Keratinocyte (primary cell): ENCODE data around the gene FHIT.

ENCODE experiments used
- EZH2 ChIP-seq: IDR thresholded peaks from one replicate; pipeline ENCODE4 v1.6.1; 2012; ENCODE audit warnings: inconsistent platforms, mild to moderate bottlenecking, low read length, moderate library complexity
- TF ChIP-seq, protein P1 (sequence below), 3 experiments: IDR thresholded peaks in 1 of 3; conservative IDR thresholded peaks in 1 of 3; optimal IDR thresholded peaks in 1 of 3; 2 replicates in 2 of 3; 3 replicates in 1 of 3; pipeline versions ENCODE3 to v1.5.1; 2011; ENCODE audit warnings: low read length in 3 of 3, mild to moderate bottlenecking in 3 of 3, moderate library complexity in 2 of 3, control low read depth in 1 of 3, inconsistent platforms in 1 of 3; ENCODE audit not compliant: insufficient read depth in 2 of 3; ENCODE audit errors: extremely low read depth in 1 of 3

DNA sequence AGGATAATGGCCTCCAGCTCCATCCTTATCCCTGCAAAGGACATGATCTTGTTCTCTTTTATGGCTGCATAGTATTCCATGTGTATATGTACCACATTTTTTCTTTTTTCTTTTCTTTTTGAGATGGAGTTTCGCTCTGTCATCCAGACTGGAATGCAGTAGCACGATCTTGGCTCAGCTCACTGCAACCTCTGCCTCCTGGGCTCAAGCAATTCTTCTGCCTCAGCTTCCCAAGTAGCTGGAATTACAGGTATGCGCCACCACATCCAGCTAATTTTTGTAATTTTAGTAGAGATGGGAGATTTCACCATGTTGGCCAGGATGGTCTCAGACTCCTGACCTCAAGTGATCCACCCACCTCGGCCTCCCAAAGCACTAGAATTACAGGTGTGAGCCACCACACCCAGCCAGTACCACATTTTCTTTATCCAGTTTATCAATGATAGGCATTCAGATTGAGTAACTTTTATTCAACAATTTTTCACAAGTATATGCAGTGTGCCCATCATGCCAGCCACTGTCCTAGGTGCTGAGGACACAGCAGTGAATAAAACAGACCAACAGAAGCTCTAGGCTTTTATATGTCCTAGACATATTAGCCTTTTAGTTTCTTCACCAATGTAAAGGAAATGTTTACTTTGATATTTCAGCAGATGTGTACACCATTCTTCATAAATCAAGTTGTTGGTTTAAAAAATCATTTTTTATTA lies 815.2 kb downstream of the FHIT start:
- TF ChIP-seq, protein P1, sequence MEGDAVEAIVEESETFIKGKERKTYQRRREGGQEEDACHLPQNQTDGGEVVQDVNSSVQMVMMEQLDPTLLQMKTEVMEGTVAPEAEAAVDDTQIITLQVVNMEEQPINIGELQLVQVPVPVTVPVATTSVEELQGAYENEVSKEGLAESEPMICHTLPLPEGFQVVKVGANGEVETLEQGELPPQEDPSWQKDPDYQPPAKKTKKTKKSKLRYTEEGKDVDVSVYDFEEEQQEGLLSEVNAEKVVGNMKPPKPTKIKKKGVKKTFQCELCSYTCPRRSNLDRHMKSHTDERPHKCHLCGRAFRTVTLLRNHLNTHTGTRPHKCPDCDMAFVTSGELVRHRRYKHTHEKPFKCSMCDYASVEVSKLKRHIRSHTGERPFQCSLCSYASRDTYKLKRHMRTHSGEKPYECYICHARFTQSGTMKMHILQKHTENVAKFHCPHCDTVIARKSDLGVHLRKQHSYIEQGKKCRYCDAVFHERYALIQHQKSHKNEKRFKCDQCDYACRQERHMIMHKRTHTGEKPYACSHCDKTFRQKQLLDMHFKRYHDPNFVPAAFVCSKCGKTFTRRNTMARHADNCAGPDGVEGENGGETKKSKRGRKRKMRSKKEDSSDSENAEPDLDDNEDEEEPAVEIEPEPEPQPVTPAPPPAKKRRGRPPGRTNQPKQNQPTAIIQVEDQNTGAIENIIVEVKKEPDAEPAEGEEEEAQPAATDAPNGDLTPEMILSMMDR (optimal IDR thresholded peaks at IDR 0.05 in 1 of 3, IDR thresholded peaks at IDR 0.05 in 1 of 3, conservative IDR thresholded peaks at IDR 0.05 in 1 of 3; ENCODE audit: extremely low read depth in 1 of 3, insufficient read depth in 2 of 3, low read length in 3 of 3): no peak
- TF ChIP-seq EZH2: no peak
